Esophagus squamous epithelium (tissue), 4 donors: ENCODE measurements around the gene HMMR.

ENCODE experiments used
- CTCF ChIP-seq, 6 experiments: fragments of 450-650 bp in 4 of 6; fragments of 200-600 bp in 2 of 6; sonication (generic) in 2 of 6; IDR thresholded peaks; one replicate each; pipeline ENCODE4 v1.5.1; 2016 to 2019; ENCODE audit warnings: antibody characterized with exemption in 6 of 6, mild to moderate bottlenecking in 4 of 6, moderate library complexity in 4 of 6
- POLR2A ChIP-seq, 4 donors: fragments of 450-650 bp; IDR thresholded peaks; one replicate each; pipeline ENCODE4 v1.6.1; 2017; ENCODE audit warnings: antibody characterized with exemption in 4 of 4, mild to moderate bottlenecking in 4 of 4, moderate library complexity in 3 of 4

- no peak for TF ChIP-seq CTCF (IDR thresholded peaks at IDR 0.05)
- no peak for TF ChIP-seq POLR2A (IDR thresholded peaks at IDR 0.05)
These were observed 72.0 kb downstream of the HMMR start for GRCh38 chr5:163532171-163533084.
